Thoracic aorta (tissue), 2 donors: ENCODE data around the gene HBS1L. TPM values are rescaled to one million over a fixed set of nuclear protein-coding genes. Genes with fewer than 3 reads are reported as not detected.

Experiments
- ATAC-seq: fragments of 150-250 bp; one replicate; pipeline ENCODE4 v1.8.0; 2017; ENCODE audit warnings: low read depth; ENCODE audit not compliant: insufficient number of reproducible peaks, low FRiP score
- DNase-seq: peaks from one replicate; pipeline ENCODE4 v3.0.0-alpha.2; 2020; ENCODE audit warnings: low spot score
- H3K27ac ChIP-seq, 2 donors: fragments of 200-600 bp; sonication (generic); 1 replicate in 1 of 2; 2 replicates in 1 of 2; pipeline ENCODE4 v1.5.1; 2016; ENCODE audit warnings: mild to moderate bottlenecking in 2 of 2, moderate library complexity in 2 of 2
- H3K27me3 ChIP-seq: fragments of 200-600 bp; sonication (generic); replicated peaks from 2 replicates; pipeline ENCODE4 v1.6.0; 2016; ENCODE audit warnings: mild to moderate bottlenecking; ENCODE audit not compliant: insufficient read depth
- H3K36me3 ChIP-seq: fragments of 200-600 bp; sonication (generic); one replicate; pipeline ENCODE4 v1.5.1; 2016
- H3K4me1 ChIP-seq, 2 donors: fragments of 200-600 bp; sonication (generic); 1 replicate in 1 of 2; 2 replicates in 1 of 2; pipeline versions ENCODE4 v1.5.1 to v1.6.0; 2016; ENCODE audit warnings: low read depth in 2 of 2, mild to moderate bottlenecking in 1 of 2; ENCODE audit not compliant: control insufficient read depth in 1 of 2
- H3K4me3 ChIP-seq: fragments of 200-600 bp; sonication (generic); 2 replicates; pipeline ENCODE4 v1.5.1; 2016; ENCODE audit warnings: mild to moderate bottlenecking
- H3K9me3 ChIP-seq: fragments of 200-600 bp; sonication (generic); 2 replicates; pipeline ENCODE4 v1.5.1; 2016
- CTCF ChIP-seq: fragments of 200-600 bp; sonication (generic); IDR thresholded peaks from one replicate; pipeline ENCODE4 v1.5.1; 2019; ENCODE audit warnings: antibody characterized with exemption
- total RNA-seq, 2 donors: library from RNA; depleted of rRNA; stranded (reverse); fragments of >200 nt; gene quantifications; one replicate each; pipeline versions ENCODE4 v1.1.0 to v1.2.3, GENCODE V29; 2016

HBS1L gene
- total RNA-seq, 2 donors from 2014 or later = 42.5 to 48.5 TPM

DNA sequence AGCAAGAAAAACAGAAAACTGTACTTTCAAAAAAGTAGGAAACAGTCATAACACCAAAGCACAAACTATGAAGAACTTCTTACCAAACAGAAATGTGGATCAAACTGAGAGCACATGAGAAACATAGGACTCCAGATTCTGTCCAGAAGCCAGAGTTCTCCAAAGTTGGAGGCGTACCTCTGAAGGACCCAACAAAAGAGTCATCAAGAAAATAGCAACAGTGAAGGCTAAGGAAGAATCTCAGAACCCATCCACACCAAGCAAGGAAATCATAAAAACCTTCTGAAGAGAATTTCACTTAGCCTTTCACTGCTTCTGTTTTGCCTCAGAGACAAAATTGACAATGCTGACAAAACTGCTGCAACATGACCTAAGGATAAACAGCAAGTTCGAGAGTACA lies 29.4 kb downstream of the HBS1L start:
- no peak for TF ChIP-seq CTCF
- no peak for ATAC-seq
- no peak overlapping the region for H3K27ac ChIP-seq
- no peak overlapping the region for H3K4me3 ChIP-seq
- no peaks in the 10 kb centered on the region for H3K36me3 ChIP-seq
- no peaks in the 10 kb centered on the region for H3K27me3 ChIP-seq
- DNase-seq = no peak
- H3K9me3 ChIP-seq = no peaks in the 10 kb centered on the region
- no peaks in the 10 kb centered on the region for H3K4me1 ChIP-seq

- Histone ChIP-seq H3K27ac (no peak overlapping the region), H3K4me3 (no peak overlapping the region), H3K36me3 (no peaks in the 10 kb centered on the region), H3K27me3 (no peaks in the 10 kb centered on the region), H3K4me1 (no peaks in the 10 kb centered on the region), H3K9me3 (no peaks in the 10 kb centered on the region)
- ATAC-seq (no peak), DNase-seq (no peak)
- TF ChIP-seq CTCF = no peak
Observed at GRCh38 chr6:135022050-135022697, 32.4 kb downstream of the HBS1L start.

GRCh38 chr6:135021310-135022049 lies 33.1 kb downstream of the HBS1L start:
- Histone ChIP-seq H3K4me3 (no peak overlapping the region), H3K4me1 (no peaks in the 10 kb centered on the region), H3K27me3 (no peaks in the 10 kb centered on the region), H3K36me3 (no peaks in the 10 kb centered on the region), H3K9me3 (no peaks in the 10 kb centered on the region), H3K27ac (no peak overlapping the region)
- no peak for TF ChIP-seq CTCF
- DNase-seq = no peak
- no peak for ATAC-seq

DNA sequence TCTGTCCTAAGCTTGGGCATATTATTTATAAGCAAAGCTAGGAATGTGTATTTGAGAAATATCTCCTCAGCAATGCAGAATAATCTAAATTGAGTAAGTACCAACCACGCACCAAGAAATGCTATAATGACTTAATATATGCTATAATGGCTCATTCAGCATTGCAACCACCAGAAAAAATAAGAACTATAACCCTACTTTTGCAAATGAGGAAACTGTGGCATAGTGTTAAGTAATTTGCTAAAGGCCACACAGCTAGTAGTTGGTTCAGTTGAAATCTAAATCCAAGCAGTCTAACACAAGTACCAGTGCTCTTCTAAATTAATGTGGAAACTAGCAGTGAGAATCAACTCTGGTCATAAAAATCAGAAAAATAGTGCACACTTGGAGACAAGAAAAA lies 35.7 kb downstream of the HBS1L start:
- H3K27ac ChIP-seq = no peak overlapping the region
- ATAC-seq = no peak
- H3K4me3 ChIP-seq = no peak overlapping the region
- no peak for TF ChIP-seq CTCF
- no peaks in the 10 kb centered on the region for H3K27me3 ChIP-seq
- no peaks in the 10 kb centered on the region for H3K4me1 ChIP-seq
- H3K36me3 ChIP-seq = no peaks in the 10 kb centered on the region
- H3K9me3 ChIP-seq = no peaks in the 10 kb centered on the region
- no peak for DNase-seq

DNA sequence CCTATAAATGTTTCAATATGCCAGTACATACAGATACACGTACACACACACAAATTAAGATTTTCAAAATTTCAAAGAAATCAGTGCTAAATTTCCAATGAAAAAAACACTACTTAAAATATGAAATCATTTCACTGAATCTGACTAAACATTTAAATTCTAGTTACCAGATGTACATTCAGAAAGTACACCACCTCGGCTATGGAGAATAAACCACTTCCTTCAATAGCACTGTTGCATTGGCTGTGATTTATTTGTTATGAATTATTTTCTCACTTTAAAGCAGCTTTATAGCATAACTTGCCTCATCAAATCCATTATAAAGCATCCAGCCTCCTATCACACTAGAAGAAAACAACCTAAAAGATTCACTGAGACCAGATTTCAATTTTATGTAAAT lies 36.6 kb downstream of the HBS1L start:
- no peaks in the 10 kb centered on the region for H3K27me3 ChIP-seq
- DNase-seq (no peak), ATAC-seq (no peak)
- no peaks in the 10 kb centered on the region for H3K4me1 ChIP-seq
- H3K27ac ChIP-seq = no peak overlapping the region
- no peak overlapping the region for H3K4me3 ChIP-seq
- no peaks in the 10 kb centered on the region for H3K36me3 ChIP-seq
- TF ChIP-seq CTCF = no peak
- H3K9me3 ChIP-seq = no peaks in the 10 kb centered on the region
